ENCODE data around the gene RNF39.
A peak's percentile ranks its signal among the peaks of the same experiment; 100 is the strongest.

RNF39 gene

DNA sequence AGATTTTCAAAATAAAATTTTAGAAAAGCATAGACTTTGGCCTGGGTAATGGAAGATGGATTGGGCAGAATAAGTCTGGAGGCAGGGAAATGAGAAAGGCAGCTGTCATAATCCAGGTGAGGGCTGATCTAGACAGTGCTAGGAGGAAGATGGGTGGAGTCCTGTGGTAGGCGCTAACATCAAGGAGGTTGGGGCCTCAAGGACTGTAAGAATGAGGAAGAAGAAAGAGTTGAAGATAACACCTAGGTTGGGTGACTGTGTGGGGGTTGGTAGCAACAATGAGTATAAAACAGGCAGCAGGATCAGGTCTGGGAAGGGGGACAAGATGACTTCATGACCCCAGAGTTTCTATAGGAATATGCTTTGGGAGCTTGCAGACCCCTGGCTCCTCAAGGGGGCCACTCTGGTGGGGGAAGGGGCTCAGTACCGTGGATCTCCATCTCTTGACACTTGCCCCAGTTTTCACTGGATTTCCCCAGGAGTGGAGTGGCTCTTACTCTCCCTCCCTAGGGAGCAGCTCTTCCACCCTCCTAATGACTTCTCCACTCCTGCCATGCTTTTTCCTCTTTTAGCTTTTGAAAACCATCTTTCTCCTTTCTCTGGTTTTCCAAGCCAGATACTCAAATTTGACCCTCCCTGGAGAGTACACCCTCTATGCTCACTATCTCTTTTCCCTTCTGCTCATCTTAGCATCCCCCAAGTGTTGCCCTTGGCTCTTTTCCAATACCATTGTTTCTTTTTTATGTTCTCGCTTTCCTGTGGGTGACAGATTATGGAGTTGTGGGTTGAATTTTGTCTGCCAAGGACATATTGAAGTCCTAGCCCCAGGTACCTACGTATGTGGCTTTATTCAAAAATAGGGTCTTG, 22.6 kb upstream of the RNF39 start:
- DNase-seq (ENCODE audit: low spot score) = no peak

GRCh38 chr6:30096829-30097228, 21.3 kb upstream of the RNF39 start:
- DNase-seq (ENCODE audit: low spot score) = no peak

GRCh38 chr6:30093951-30094661, 18.5 kb upstream of the RNF39 start:
- DNase-seq (ENCODE audit: low spot score) = no peak

DNA sequence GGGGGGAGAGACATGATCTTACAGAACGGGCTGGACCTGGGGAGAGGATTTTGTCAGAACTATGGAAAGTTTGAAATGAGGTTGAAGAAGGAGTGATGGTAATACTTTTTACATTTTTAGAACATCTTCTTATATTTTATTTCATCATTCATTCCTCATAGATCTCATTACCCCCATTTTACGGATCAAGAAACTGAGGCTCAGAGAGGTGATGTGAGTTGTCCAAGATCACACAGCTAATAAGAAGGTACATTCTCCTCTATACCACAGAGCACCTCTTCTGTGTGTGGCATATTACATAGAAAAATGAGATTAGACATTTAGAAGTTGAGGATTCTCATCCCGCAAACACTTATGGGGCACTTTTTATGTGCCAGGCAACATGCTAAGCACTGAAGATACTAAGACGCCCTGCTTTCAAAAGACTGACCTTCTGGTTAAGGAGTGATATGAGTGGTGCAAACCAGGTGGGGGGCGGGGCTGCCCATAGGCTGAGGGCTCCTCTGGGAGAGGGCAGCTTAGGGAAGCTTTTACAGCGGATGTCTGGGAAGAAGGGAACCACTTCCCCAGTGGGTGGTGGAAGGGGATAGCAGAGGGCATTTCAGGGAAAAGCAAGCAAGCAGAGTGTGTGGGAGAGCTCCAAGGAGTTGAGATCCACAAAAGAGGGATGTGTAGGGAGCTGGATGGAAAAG, 17.4 kb upstream of the RNF39 start:
- no peak for DNase-seq (ENCODE audit: low spot score)

- DNase-seq (ENCODE audit: low spot score) = no peak
These were observed 16.2 kb upstream of the RNF39 start for GRCh38 chr6:30091577-30092381.

GRCh38 chr6:30087876-30088275, 12.3 kb upstream of the RNF39 start:
- no peak for DNase-seq (ENCODE audit: low spot score)

GRCh38 chr6:30077218-30077617, 1.6 kb upstream of the RNF39 start:
- no peak for DNase-seq (ENCODE audit: low spot score)

DNA sequence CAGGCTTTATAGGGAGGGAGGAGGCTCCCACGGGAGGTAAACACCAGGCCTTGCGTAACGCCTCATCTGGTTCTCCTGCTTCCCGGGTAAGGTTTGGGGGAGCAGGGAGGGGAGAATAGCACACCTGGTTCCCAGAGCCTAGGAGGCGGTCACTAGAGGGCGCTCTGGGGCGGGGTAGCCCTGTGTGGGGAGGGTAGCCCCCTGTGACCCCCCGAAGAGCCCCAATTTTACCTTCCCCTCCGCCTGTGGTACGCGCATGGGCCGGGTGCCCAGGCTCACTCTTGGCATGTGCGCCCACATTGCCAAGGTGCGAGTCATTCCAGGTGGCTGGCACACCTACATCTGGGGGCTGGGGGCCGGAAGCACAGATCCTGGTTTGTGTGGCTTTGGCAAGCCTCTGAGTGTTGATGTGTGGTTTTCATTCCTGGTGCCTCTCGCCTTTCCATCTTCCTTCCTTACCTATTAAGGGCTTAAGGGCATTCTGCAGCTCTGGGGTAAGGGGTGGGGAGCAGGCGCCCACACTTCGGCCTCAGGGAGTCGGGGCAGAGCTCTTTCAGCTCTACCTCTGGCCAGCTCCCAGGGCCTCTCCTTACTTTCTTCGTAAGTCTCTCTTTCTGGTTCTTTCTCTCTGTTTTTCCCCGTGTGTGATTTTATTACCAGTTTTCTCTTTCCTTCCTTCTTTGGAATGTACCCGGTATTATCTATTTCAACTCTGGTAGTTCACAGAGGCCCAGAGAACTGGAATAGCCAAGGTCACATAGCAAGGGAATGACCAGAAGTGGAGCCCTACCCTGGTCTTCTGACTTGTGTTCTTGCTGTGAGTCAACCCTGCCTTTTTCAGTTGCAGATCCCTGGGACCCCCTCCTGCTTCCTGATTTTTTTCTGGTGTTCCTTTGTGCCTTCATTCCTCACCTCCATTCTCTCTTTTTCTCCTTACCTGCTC, 492 bp upstream of the RNF39 start:
- no peak for DNase-seq (ENCODE audit: low spot score)

DNA sequence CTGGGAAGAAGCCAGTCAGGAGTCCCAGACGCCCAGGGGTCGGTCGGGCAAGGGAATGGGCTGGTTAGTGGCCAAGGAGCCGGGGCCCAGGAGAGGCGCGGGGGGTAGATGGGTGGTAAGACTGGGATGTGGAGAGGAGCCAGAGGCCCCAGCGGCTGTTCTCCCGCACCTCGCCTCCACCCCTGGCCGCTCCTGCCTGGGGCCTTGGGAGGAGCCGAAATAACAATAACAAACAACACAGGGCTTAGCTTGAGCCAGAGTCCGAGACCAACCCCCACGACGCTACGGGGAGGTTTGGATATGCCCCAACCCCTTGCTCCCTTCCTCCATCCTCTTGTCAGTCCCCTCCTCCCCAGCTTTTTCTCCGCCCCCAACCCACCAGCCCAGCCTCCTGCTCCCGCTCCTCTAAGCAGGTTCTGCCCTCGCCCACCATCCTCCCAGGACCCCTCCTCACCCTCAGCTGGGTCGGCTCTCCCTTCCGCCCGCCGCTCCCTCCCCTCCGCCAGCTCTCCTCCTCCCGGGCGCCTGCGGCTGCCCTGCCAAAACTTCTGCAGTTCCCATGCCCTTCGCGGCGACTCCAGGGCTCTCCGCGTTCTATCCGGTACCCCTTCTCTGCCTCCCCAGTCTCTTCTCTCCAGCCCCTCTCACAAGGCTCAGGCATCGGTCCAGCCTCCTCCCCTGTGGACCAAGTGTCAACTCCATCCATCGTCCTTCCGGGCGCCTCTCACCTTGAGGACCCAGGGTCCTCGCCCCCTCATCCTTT, 1.1 kb downstream of the RNF39 start:
- no peak for DNase-seq (ENCODE audit: low spot score)

DNA sequence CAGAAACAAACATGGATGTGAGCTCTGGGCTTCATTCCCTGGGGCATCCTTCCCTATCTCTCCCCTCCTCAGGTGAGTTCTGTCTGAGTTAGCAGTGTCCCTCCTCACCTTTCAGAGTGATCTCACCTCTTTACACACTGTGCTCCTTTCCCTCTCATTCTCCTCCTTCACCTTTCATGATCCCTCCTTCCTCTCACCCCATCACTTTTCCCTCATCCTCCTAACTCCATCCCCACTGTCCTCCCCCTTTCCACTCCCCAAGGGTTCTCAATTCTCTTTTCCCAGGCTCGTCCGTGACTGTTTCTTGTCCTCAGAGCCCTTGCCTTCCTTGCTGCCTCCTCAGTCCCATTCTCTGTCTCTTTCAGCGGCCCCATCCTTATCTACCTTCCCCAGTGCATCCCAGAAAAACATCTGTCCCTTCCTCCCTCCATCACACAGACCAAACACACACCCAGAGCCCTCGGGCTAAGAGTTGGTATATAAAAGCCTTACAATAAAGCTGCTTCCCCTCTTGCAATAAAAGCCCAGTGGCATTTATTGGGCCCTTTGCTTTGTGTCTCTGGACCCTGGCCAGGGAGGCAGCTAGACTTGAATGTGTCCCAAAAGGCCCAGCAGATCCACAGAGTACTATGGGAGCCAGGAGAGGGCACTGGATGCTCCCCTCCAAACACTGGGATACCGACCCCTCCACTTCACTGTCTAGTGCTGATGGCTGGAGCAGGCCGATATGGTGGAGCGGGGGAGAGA, 1.9 kb downstream of the RNF39 start:
- DNase-seq (ENCODE audit: low spot score) = no peak

GRCh38 chr6:30071858-30072257, 3.7 kb downstream of the RNF39 start:
- DNase-seq (ENCODE audit: low spot score) = no peak

DNA sequence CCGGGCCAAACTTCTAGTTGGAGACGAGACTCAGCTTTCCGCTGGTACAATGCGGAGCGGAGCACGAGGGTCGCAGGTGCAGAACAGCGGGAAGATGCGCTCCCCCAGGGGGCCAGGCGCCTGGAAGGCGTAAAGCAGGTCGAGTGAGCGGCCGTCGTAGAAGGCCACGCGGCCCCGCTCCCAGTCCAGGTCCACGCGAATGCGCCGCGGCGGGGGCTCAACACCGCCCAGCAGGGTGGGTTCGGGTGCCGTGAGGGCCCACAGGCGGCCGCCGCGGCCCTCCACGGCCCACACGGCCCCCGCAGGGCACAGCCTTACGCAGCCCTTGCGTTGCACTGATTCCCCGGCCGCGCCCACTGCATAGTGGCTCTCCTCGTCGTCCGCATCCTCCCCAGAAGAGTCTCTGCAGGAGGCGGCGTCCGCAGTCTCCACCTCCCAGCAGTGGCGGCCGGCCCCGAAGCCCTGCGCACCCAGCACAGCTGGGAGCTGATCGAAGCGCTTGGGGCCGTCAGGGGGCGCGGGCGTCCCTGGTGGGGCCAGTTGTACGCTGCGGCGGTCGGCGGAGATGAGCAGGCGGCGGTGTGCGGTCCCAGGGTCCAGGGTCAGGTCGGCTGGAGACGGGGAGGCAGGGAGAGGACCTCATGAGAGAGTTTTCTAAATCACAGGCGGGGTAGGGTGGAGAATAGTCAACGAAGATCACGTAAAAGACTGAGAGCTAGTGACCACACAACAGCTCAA, 4.3 kb downstream of the RNF39 start:
- no peak for DNase-seq (ENCODE audit: low spot score)

DNA sequence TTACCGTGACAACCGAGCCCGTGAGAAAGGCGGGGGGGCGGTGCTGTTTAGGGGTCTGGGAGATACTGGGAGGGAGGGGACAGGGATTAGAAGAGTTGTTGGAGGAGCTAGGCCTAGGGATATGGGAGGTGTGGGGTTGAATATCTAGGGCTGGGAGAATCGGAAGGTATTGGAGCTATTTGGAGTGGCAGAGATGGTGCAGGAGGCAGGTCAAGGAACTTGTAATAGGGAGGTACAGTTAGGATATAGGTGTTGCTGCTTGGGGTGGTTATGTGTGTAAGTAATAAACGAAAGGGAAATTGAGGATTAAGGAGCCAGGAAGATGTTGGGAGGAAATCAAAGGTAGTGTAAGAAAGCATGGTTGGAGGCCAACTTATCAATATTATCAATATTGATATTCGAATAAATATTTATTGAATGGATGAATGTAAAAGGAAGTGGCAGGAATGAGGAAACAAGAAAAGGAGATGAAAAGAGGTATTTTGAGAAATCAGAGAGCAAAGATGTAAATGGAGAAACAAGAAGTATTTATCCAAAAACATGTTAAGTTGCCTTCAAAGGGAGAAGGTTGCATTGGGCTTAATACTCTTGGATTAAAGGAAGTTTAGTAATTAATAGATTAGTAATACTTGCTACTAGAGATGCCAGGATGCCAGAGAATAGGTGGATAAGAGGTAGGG, 8.0 kb downstream of the RNF39 start:
- DNase-seq (ENCODE audit: low spot score) = no peak

GRCh38 chr6:30066577-30067459, 8.8 kb downstream of the RNF39 start, which contains the start of gene PPP1R11:
PPP1R11 (plus strand) TSS chr6:30067198; CDS start chr6:30067411, 213 bp downstream.
- DNase-seq (ENCODE audit: low spot score) = peak; percentile 100

GRCh38 chr6:30066082-30066481, 9.5 kb downstream of the RNF39 start:
- DNase-seq (ENCODE audit: low spot score) = no peak

DNA sequence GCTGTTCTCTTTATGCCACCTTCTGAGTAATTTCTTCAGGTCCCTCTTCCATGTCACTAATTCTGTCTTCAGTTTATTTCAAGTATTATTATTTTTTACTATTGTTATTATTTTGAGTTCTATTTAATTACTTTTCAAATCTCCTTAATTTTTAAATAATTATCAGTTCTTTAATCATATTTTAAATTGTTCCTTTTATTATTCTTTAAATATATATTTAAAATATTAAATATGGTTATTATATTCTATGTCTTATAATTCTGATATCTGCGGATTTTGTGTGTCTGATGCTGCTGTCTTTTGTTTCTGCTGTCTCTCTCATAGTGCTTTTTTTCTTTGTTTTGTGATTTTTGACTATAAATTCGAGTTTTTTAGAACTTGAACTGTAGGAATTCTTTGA, 12.3 kb downstream of the RNF39 start:
- DNase-seq (ENCODE audit: low spot score) = no peak
